AG09309 (cell line): ENCODE measurements around the gene ATXN2.
"Not testable (repeated sequence)": the region's sequence is repeated elsewhere in the genome, so short reads cannot be mapped to it uniquely, and the experiment has no call there.

ENCODE experiments used
- DNase-seq: peaks from one replicate; pipeline ENCODE4 v3.0.0-alpha.2; 2010; ENCODE audit warnings: low read depth
- H3K4me3 ChIP-seq: 2 replicates; pipeline ENCODE4 v1.5.1; 2011; ENCODE audit warnings: mild to moderate bottlenecking, low read depth, low read length, moderate library complexity; ENCODE audit not compliant: control insufficient read depth
- TF ChIP-seq, protein P1 (sequence below): IDR thresholded peaks from 2 replicates; pipeline ENCODE4 v1.5.1; 2011; ENCODE audit warnings: mild to moderate bottlenecking, low read depth, low read length, inconsistent platforms; ENCODE audit not compliant: insufficient read depth, control insufficient read depth; ENCODE audit errors: missing control alignments

The ATXN2 gene

DNA sequence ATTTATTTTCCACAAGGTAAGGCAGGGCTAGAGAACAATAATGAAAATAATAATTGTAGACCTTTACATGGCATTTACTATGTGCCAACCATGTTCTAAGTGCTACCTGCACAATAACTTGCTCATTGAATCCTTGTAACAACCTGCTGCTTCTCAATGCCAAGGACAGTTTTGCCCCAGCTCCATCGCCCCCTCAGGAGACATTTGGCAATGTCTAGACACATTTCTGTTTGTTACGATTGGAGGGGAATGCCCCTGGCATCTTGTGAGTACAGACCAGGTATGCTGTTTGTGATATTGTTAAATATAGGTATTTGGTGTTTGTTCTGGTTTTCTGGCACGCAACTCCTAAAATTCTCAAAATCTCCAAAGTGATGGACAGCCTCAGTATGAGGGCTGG lies 8.1 kb upstream of the ATXN2 start:
- no peak overlapping the region for H3K4me3 ChIP-seq
- TF ChIP-seq, protein P1, sequence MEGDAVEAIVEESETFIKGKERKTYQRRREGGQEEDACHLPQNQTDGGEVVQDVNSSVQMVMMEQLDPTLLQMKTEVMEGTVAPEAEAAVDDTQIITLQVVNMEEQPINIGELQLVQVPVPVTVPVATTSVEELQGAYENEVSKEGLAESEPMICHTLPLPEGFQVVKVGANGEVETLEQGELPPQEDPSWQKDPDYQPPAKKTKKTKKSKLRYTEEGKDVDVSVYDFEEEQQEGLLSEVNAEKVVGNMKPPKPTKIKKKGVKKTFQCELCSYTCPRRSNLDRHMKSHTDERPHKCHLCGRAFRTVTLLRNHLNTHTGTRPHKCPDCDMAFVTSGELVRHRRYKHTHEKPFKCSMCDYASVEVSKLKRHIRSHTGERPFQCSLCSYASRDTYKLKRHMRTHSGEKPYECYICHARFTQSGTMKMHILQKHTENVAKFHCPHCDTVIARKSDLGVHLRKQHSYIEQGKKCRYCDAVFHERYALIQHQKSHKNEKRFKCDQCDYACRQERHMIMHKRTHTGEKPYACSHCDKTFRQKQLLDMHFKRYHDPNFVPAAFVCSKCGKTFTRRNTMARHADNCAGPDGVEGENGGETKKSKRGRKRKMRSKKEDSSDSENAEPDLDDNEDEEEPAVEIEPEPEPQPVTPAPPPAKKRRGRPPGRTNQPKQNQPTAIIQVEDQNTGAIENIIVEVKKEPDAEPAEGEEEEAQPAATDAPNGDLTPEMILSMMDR, result no peak
- DNase-seq, result no peak

DNA sequence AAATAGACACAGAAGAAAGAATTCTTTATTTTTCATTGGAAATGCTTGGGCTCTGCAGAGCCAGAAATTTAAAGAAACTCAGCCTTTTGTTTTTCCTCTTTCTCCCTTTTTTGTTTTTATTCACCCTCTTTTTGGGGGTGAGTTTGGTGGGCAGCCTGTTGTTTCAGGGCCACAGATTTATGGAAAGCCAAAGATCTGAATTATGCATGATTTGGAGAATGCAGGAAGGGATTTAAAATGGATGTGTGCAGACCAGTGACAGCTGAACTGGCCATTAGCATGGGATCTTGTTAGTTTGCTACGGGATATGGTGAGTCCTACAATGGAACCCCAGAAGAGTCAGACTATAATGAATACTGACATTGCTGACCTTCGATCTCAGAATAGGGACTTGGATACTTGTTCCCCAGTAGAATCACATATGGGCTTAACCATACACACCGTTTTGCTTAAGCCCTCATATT lies 7.7 kb upstream of the ATXN2 start:
- TF ChIP-seq, protein P1, result no peak
- DNase-seq, result no peak
- no peak overlapping the region for H3K4me3 ChIP-seq

DNA sequence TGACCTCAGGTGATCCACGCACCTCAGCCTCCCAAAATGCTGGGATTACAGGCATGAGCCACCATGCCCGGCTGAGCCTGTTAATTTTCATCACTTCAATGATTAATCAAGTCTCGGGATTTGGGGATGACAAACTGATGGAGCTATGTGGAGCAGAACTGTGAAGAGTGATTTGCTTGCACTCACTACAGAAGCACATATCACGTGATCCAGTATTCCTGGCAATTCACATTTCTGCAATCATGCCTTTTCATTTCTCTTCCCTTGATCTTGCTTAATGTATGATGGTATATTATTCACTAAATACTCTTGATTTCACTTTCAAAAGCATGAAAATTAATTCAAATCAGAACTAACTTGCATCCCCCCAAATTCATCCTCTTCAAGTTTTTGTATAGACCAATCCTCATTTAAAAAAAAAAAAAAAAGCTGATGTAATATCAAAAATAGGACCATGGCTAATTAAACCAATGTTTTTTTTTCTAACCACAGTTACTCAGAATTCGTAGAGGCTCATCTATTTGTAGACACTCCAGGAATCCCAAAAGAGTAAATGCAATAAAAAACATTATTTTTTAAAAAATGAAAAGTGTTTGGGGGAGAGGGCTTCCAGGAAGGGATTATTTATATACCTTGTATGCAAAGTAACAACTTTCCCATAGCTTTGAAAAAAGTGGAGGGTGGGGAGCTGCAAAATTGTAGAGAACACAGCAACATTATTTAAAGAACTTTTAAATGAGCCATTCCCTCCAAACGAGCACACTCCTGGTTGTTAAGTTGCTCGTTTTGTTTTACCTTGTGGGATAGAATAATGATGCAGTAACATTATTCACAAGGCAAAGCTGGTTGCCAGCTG lies 7.0 kb upstream of the ATXN2 start:
- no peak overlapping the region for H3K4me3 ChIP-seq
- no peak for DNase-seq
- TF ChIP-seq, protein P1, result no peak

DNA sequence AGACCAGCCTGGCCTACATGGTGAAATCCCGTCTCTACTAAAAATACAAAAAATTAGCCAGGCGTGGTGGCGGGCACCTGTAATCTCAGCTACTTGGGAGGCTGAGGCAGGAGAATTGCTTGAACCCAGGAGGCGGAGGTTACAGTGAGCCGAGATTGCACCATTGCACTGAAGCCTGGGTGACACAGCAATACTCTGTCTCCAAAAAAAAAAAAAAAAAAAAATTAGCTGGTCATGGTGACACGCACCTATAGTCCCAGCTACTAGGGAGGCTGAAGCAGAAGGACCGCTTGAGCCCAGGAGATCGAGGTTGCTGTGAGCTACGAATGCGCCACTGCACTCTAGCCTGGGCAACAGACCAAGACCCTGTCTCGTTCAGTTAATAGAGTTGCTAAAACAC lies 3.7 kb upstream of the ATXN2 start:
- not testable (repeated sequence) for DNase-seq, H3K4me3 ChIP-seq

DNA sequence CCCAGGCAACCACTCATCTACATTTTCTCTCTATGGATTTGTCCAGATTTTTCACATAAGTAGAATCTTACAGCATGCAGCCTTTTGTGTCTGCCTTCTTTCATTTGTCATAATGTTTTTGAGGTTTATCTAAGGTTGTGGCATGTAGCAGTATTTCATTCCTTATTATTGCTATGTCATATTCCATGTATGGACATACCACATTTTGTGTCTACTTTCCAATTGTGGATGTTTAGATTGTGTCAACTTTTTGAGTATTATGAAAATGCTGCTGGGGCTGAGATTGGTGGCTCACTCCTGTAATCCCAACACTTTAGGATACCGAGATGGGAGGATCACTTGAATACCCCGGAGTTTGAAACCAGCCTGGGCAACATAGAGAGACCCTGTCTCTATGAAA lies 3.2 kb upstream of the ATXN2 start:
- TF ChIP-seq, protein P1, result no peak
- DNase-seq, result no peak
- no peak overlapping the region for H3K4me3 ChIP-seq

DNA sequence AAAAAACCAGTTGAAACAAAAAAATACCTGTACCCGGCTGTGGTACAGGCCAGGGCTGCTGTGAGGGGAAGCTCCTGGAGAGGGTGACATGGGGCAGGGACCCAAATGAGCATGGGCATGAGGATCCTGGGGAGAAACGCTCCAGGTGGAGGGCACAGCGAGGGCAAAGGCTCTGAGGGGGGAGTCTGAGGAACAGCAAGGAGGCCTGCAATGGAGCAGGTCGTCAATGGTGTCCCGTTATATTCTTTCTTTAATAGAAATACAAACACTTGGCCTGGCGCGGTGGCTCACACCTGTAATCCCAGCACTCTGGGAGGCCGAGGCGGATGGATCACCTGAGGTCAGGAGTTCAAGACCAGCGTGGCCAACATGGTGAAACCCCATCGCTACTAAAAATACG lies 1.9 kb upstream of the ATXN2 start:
- not testable (repeated sequence) for H3K4me3 ChIP-seq

DNA sequence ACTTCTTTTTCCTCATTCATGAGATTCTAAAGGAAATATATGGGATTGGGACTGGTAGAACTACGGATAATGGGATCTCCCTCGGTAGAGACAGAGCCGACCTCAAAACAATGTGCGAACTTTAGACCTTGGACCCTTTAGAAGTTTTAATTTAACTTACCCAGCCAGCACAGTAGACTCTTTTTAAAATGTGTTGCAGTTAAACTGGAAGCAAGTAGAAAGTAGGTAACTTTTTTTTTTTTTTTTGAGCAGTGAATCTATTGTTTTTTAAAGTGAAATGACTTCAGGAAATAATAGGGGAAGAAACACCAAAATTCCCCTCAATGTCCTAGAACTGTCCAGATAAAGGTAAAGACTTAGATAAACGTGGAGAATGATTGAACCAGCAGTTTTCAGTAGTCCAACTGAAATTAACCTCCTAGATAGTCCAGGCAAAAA lies 1.1 kb upstream of the ATXN2 start:
- TF ChIP-seq, protein P1, result no peak
- H3K4me3 ChIP-seq, result peak overlapping the region; percentile 90
- DNase-seq, result no peak

More for the DNA sequence above, 1.9 kb upstream of the ATXN2 start:
- not testable (repeated sequence) for DNase-seq
